ENCODE results near the gene TDRD7. TPM values are rescaled to one million over a fixed set of nuclear protein-coding genes. Genes with fewer than 3 reads are reported as not detected.

The TDRD7 gene, protein sequence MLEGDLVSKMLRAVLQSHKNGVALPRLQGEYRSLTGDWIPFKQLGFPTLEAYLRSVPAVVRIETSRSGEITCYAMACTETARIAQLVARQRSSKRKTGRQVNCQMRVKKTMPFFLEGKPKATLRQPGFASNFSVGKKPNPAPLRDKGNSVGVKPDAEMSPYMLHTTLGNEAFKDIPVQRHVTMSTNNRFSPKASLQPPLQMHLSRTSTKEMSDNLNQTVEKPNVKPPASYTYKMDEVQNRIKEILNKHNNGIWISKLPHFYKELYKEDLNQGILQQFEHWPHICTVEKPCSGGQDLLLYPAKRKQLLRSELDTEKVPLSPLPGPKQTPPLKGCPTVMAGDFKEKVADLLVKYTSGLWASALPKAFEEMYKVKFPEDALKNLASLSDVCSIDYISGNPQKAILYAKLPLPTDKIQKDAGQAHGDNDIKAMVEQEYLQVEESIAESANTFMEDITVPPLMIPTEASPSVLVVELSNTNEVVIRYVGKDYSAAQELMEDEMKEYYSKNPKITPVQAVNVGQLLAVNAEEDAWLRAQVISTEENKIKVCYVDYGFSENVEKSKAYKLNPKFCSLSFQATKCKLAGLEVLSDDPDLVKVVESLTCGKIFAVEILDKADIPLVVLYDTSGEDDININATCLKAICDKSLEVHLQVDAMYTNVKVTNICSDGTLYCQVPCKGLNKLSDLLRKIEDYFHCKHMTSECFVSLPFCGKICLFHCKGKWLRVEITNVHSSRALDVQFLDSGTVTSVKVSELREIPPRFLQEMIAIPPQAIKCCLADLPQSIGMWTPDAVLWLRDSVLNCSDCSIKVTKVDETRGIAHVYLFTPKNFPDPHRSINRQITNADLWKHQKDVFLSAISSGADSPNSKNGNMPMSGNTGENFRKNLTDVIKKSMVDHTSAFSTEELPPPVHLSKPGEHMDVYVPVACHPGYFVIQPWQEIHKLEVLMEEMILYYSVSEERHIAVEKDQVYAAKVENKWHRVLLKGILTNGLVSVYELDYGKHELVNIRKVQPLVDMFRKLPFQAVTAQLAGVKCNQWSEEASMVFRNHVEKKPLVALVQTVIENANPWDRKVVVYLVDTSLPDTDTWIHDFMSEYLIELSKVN
- total RNA-seq (10 to 100 TPM; 14.0 to 17.5 TPM), polyA plus RNA-seq (ENCODE audit: insufficient read length in 6 of 6) (1 to 10 TPM; 6.3 to 7.7 (median 7.2) TPM)
- long read RNA-seq, donor 1, partial matches to known transcripts: 0 of 2 reads
- long read RNA-seq, donor 1, other reads (novel, unspliced or antisense): 0 of 2 reads
- long read RNA-seq, donor 2: 0 reads
- long read RNA-seq, donor 3: 0 reads
- long read RNA-seq, donor 4: 0 reads
- long read RNA-seq, donor 5: 0 reads
- long read RNA-seq, donor 6, partial matches to known transcripts: 7 of 7 reads
- long read RNA-seq, donor 6, other reads (novel, unspliced or antisense): 0 of 7 reads
- long read RNA-seq, donor 7, partial matches to known transcripts: 0 of 1 reads
- long read RNA-seq, donor 7, other reads (novel, unspliced or antisense): 0 of 1 reads
- long read RNA-seq, donor 8, partial matches to known transcripts: 0 of 1 reads
- long read RNA-seq, donor 8, other reads (novel, unspliced or antisense): 0 of 1 reads
- long read RNA-seq, donor 9: 0 reads
- long read RNA-seq, donor 10, partial matches to known transcripts: 1 of 1 reads
- long read RNA-seq, donor 10, other reads (novel, unspliced or antisense): 0 of 1 reads
- long read RNA-seq, donor 11, partial matches to known transcripts: 11 of 13 reads
- long read RNA-seq, donor 11, other reads (novel, unspliced or antisense): 0 of 13 reads
- long read RNA-seq, donor 12: 0 reads

DNA sequence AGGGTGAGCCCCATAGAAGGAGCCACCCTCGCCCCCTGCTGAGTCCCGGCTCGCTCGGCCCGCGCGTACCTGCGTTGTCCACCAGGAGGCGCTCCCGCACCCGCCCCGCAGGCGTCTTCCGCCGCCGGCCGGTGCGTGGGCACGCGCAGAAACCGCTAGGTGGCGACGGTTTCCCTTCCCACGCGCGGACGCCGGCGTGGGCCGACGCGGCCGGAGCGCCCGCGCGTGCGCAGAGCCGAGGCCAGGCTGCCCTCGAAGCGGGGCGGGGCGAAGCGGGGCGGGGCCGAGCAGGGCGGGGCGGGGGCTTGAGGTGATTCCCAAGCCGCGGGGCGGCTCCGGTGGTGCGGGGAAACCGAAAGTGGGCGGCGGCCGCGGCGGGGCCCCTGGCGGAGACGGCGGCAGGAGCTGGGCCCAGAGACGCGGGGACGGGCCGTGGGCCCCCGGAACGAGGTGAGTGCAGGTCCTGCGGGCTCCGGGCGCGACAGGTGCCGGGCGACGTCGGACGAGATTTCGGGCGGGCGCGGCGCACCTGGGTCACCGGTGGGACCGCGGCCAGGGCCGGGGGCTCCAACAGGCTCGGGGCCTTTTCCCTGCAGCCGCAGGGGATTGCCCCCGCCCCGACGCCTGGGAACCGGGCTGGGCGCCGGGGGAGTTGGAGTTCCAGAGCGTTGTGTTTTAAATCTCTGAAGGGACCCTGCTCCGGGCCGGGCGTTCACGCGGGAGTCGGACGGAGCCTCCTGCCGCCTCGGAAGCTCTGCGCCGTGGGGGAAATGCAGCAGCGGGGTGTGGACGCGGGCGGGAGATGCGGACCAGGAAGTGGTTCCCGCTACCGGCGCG lies at the start of gene TDRD7:
TSS of gene TDRD7 (plus strand) at position 308 of the 837 bp plus-strand sequence. CDS start 16,370 bp downstream, outside the sequence.
- Histone ChIP-seq H3K36me3 (no peaks in the 10 kb centered on the region), H3K27me3 (no peaks in the 10 kb centered on the region), H3K4me3 (peak within 1 kb of the TSS; percentile 98 to 99), H3K4me1 (peaks cover 0 to 27% of the 10 kb centered on the region in 2 donors), H3K27ac (peak within 1 kb of the TSS; percentile 85 to 94), H3K9me3 (no peaks in the 10 kb centered on the region)
- TF ChIP-seq, protein P1, sequence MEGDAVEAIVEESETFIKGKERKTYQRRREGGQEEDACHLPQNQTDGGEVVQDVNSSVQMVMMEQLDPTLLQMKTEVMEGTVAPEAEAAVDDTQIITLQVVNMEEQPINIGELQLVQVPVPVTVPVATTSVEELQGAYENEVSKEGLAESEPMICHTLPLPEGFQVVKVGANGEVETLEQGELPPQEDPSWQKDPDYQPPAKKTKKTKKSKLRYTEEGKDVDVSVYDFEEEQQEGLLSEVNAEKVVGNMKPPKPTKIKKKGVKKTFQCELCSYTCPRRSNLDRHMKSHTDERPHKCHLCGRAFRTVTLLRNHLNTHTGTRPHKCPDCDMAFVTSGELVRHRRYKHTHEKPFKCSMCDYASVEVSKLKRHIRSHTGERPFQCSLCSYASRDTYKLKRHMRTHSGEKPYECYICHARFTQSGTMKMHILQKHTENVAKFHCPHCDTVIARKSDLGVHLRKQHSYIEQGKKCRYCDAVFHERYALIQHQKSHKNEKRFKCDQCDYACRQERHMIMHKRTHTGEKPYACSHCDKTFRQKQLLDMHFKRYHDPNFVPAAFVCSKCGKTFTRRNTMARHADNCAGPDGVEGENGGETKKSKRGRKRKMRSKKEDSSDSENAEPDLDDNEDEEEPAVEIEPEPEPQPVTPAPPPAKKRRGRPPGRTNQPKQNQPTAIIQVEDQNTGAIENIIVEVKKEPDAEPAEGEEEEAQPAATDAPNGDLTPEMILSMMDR (IDR thresholded peaks at IDR 0.05): peak; percentile 99
- intact Hi-C loops (cut with DNase I): loop anchor here in 1 of 2 donors (10.0 kb wide), 1 partner anchor 203 kb away; no protein-coding TSS in a partner anchor
- DNase-seq: peak; percentile 63 to 98 (median 88)
- ATAC-seq: peak; percentile 96

DNA sequence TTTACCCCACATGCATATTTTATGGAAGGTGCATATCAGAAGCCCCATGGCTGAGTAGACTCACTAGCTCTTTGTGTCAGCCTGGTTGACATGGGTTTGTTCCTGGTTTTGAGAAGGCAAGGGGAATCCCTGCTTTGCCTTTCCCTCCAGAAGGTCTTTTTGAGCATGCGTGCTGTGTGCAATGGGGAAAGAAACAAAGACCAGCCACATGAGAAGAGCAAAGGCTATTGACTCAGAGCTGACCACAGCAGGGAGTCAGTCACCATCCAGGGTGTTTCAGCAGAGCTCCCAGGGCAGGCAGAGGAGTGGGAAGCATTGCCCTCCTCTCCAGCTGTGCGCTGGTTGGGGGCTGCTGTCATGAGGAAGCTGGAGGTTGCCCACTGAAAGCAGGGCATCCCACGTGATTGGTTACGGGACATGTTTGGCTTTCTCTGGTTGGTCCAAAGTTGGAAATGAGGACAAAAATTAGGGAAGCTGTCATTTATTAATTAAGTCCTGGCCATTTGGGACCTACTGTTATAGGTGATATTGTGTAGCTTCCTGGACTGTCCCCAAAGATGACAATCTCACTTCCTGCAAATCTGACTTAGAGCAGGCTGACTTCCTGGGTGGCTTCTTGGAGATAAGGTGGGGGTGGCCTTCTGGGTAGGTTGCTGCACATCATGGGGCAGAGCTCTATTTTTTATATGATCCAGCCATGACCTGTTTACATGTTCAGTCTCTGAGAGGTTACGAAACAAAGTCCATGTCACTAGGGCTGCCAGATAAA lies 48.9 kb upstream of the TDRD7 start:
- Histone ChIP-seq H3K4me1 (no peaks in the 10 kb centered on the region), H3K27ac (no peak overlapping the region), H3K4me3 (no peak overlapping the region), H3K9me3 (no peaks in the 10 kb centered on the region), H3K27me3 (no peaks in the 10 kb centered on the region), H3K36me3 (peaks cover 0 to 5% of the 10 kb centered on the region in 2 donors)
- intact Hi-C loops (cut with DNase I): no loop called here
- TF ChIP-seq, protein P1 (IDR thresholded peaks at IDR 0.05): no peak
- ATAC-seq (no peak), DNase-seq (no peak)

DNA sequence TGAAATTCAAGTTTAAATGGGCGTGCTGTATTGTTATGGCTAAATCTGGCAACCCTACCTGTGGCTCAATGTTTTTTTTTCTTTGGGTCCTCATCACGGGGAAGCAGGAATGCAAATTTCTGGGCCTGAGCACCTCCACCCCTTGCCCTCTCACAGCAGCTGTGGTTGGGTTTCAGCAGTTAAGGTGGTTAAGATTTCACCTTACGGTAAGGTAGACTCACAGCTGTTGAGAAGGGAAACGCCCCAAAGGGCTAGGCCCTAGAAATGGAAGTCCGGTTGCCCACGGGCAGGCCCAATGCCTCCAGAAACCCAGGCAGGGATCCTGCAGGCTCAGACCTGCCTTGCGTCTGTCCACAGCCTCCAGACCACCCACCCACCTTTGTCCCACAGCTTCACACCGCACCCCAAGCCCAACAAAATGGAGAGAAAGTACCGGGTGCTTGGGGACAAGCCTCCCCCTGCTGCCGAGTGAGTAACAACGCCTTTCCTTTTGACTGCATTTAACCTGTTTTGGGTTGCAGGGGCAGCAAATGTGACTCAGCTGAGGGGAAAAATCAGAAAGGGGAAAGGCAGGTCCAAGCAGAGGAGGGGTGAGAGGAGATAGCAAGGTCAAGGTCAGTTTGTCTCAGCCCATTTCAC lies 48.1 kb upstream of the TDRD7 start:
- peaks cover 0 to 5% of the 10 kb centered on the region in 2 donors for H3K36me3 ChIP-seq
- no peak for DNase-seq
- H3K9me3 ChIP-seq: peaks cover 0 to 2% of the 10 kb centered on the region in 2 donors
- no peaks in the 10 kb centered on the region for H3K4me1 ChIP-seq
- intact Hi-C loops (cut with DNase I): no loop called here
- H3K4me3 ChIP-seq: no peak overlapping the region
- ATAC-seq: no peak
- no peak overlapping the region for H3K27ac ChIP-seq
- H3K27me3 ChIP-seq: no peaks in the 10 kb centered on the region
- TF ChIP-seq, protein P1 (IDR thresholded peaks at IDR 0.05): no peak

Measured in left lung (tissue), 14 donors.